Activated CD8-positive, alpha-beta T cell treated with anti-CD3 and anti-CD28 coated beads for 36 hours (primary cell): ENCODE data around the gene EFNA1. TPM values are rescaled to one million over a fixed set of nuclear protein-coding genes. Genes with fewer than 3 reads are reported as not detected.

Source experiments
- ATAC-seq: fragments of 200-7000 bp; cut with Tn5 transposase; one replicate; pipeline ENCODE4 v1.10.0; 2021; ENCODE audit warnings: mild to moderate bottlenecking, moderate library complexity
- CTCF ChIA-PET: fragments of 350-600 bp; sonication (Branson Sonifier 250); formaldehyde crosslinking; loops from one replicate; lab custom pipeline; 2021; ENCODE audit warnings: antibody characterized with exemption; lab: Charles Lee
- POLR2A ChIA-PET: fragments of 350-600 bp; sonication (Branson Sonifier 250); formaldehyde crosslinking; loops from one replicate; lab custom pipeline; 2021; ENCODE audit warnings: antibody characterized with exemption; lab: Charles Lee
- DNase-seq: peaks from one replicate; pipeline ENCODE4 v3.0.0-alpha.2; 2020
- H3K27ac Mint-ChIP-seq: one replicate; pipeline ENCODE4 v1.8.0; 2021; ENCODE audit warnings: mild to moderate bottlenecking, mixed read lengths
- H3K27me3 Mint-ChIP-seq: one replicate; pipeline ENCODE4 v1.8.0; 2021; ENCODE audit warnings: mixed read lengths
- H3K36me3 Mint-ChIP-seq: one replicate; pipeline ENCODE4 v1.8.0; 2021; ENCODE audit warnings: low read depth, mixed read lengths
- H3K4me1 Mint-ChIP-seq: one replicate; pipeline ENCODE4 v1.8.0; 2021; ENCODE audit warnings: low read depth, mixed read lengths
- H3K4me3 Mint-ChIP-seq: one replicate; pipeline ENCODE4 v1.8.0; 2021; ENCODE audit warnings: mild to moderate bottlenecking, moderate library complexity, mixed read lengths
- H3K9me3 Mint-ChIP-seq: one replicate; pipeline ENCODE4 v1.8.0; 2021; ENCODE audit warnings: mixed read lengths
- CTCF ChIP-seq: fragments of 200-600 bp; IDR thresholded peaks from one replicate; pipeline ENCODE4 v1.8.0; 2022; ENCODE audit warnings: antibody characterized with exemption, mild to moderate bottlenecking
- intact Hi-C: fragments of 100-400 bp; cut with micrococcal nuclease; formaldehyde crosslinking; loops from one replicate; pipeline ENCODE4 v1.10.0; 2022
- total RNA-seq, 2 experiments: library from RNA; stranded (reverse); gene quantifications; one replicate each; pipeline ENCODE4 v1.2.3, GENCODE V29; 2021

EFNA1 gene
- total RNA-seq, result under 1 TPM; 0.59 to 0.60 TPM

GRCh38 chr1:155127105-155127966 is at the start of gene EFNA1:
EFNA1 (plus strand) TSS chr1:155127876; CDS start chr1:155127978, 102 bp downstream.
- DNase-seq (peak; percentile 43), ATAC-seq (peak; percentile 59)
- peaks cover 34% of the 10 kb centered on the region for H3K4me1 Mint-ChIP-seq
- H3K36me3 Mint-ChIP-seq, result no peaks in the 10 kb centered on the region
- no peak for TF ChIP-seq CTCF
- ChIA-PET CTCF (interaction anchor here (0.9 to 1.0 kb wide), 2 partner anchors 37 to 40 kb away, joined by 3 to 5 read pairs; no protein-coding TSS in a partner anchor), POLR2A (interaction anchor here (0.6 to 1.2 kb wide), 2 partner anchors 8 to 46 kb away, joined by 3 read pairs; partner anchors contain the start of genes KRTCAP2 and SLC50A1)
- peaks cover 21% of the 10 kb centered on the region for H3K27me3 Mint-ChIP-seq
- no peaks in the 10 kb centered on the region for H3K9me3 Mint-ChIP-seq
- H3K4me3 Mint-ChIP-seq, result peak within 1 kb of the TSS; percentile 73
- intact Hi-C loops, result loop anchor here (2.0 kb wide), 1 partner anchor 45 kb away; no protein-coding TSS in a partner anchor
- peak within 1 kb of the TSS; percentile 34 for H3K27ac Mint-ChIP-seq

GRCh38 chr1:155078469-155079209 is 49.0 kb upstream of the EFNA1 start, which contains the start of gene EFNA3:
EFNA3 (plus strand) TSS chr1:155078837; CDS start chr1:155078942, 105 bp downstream.
- no peaks in the 10 kb centered on the region for H3K9me3 Mint-ChIP-seq
- CTCF ChIA-PET, result interaction anchor here (0.9 to 12.6 kb wide), 5 partner anchors 13 to 94 kb away, joined by 3 to 124 read pairs (median 6); partner anchors contain the start of genes EFNA4 and KRTCAP2
- peak within 1 kb of the TSS; percentile 55 for H3K4me3 Mint-ChIP-seq
- POLR2A ChIA-PET, result interaction anchor here (0.8 to 1.8 kb wide), 6 partner anchors 11 to 61 kb away, joined by 3 to 6 read pairs (median 4); no protein-coding TSS in a partner anchor
- H3K27me3 Mint-ChIP-seq, result peaks cover 34% of the 10 kb centered on the region
- intact Hi-C loops, result no loop called here
- peaks cover 28% of the 10 kb centered on the region for H3K4me1 Mint-ChIP-seq
- H3K36me3 Mint-ChIP-seq, result no peaks in the 10 kb centered on the region
- TF ChIP-seq CTCF, result no peak
- no peak within 1 kb of the TSS for H3K27ac Mint-ChIP-seq
- ATAC-seq, result peak; percentile 57
- peak; percentile 72 for DNase-seq

GRCh38 chr1:155079210-155079486 is 48.5 kb upstream of the EFNA1 start:
- H3K4me3 Mint-ChIP-seq, result peak overlapping the region; percentile 55
- intact Hi-C loops, result no loop called here
- ATAC-seq, result no peak
- no peak for DNase-seq
- H3K36me3 Mint-ChIP-seq, result no peaks in the 10 kb centered on the region
- CTCF ChIA-PET, result interaction anchor here (0.9 to 12.6 kb wide), 5 partner anchors 12 to 94 kb away, joined by 3 to 124 read pairs (median 6); partner anchors contain the start of genes EFNA4 and KRTCAP2
- H3K27ac Mint-ChIP-seq, result no peak overlapping the region
- H3K9me3 Mint-ChIP-seq, result no peaks in the 10 kb centered on the region
- peaks cover 39% of the 10 kb centered on the region for H3K27me3 Mint-ChIP-seq
- TF ChIP-seq CTCF, result no peak
- peaks cover 27% of the 10 kb centered on the region for H3K4me1 Mint-ChIP-seq
- POLR2A ChIA-PET, result interaction anchor here (0.8 to 1.8 kb wide), 4 partner anchors 12 to 62 kb away, joined by 3 to 6 read pairs (median 4); no protein-coding TSS in a partner anchor

- Mint-ChIP-seq H3K27ac (no peak overlapping the region), H3K27me3 (peaks cover 44% of the 10 kb centered on the region), H3K36me3 (no peaks in the 10 kb centered on the region), H3K9me3 (no peaks in the 10 kb centered on the region), H3K4me3 (peak overlapping the region; percentile 55), H3K4me1 (peaks cover 30% of the 10 kb centered on the region)
- TF ChIP-seq CTCF, result no peak
- ATAC-seq (no peak), DNase-seq (peak; percentile 31)
- intact Hi-C loops, result no loop called here
- POLR2A ChIA-PET, result interaction anchor here (0.6 to 1.9 kb wide), 8 partner anchors 9 to 76 kb away, joined by 3 to 7 read pairs (median 4); partner anchors contain the start of gene ADAM15
- CTCF ChIA-PET, result interaction anchor here (0.9 to 12.6 kb wide), 7 partner anchors 8 to 93 kb away, joined by 3 to 124 read pairs (median 6); partner anchors contain the start of genes EFNA4 and KRTCAP2
Observed at GRCh38 chr1:155079487-155080311, 48.0 kb upstream of the EFNA1 start.
